GM10266 (cell line): Measurements from ENCODE around the gene SPAG6.

Experiments used
- DNase-seq: peaks from one replicate; pipeline ENCODE4 v3.0.0; 2012; ENCODE audit errors: extremely low spot score
- CTCF ChIP-seq: IDR thresholded peaks from 2 replicates; pipeline ENCODE4 v1.5.1; 2012; ENCODE audit warnings: mild to moderate bottlenecking, low read depth; ENCODE audit not compliant: control insufficient read depth, insufficient read depth; ENCODE audit errors: missing control alignments

Gene SPAG6

GRCh38 chr10:22454634-22455033, 109.3 kb downstream of the SPAG6 start:
- no peak for DNase-seq
- no peak for TF ChIP-seq CTCF

GRCh38 chr10:22455068-22455857, 110.0 kb downstream of the SPAG6 start:
- TF ChIP-seq CTCF: no peak
- no peak for DNase-seq

- no peak for TF ChIP-seq CTCF
- no peak for DNase-seq
These were observed 111.2 kb downstream of the SPAG6 start for GRCh38 chr10:22456486-22456885.

- no peak for DNase-seq
- TF ChIP-seq CTCF: no peak
These were observed 113.2 kb downstream of the SPAG6 start for GRCh38 chr10:22458272-22459038.

- no peak for TF ChIP-seq CTCF
- DNase-seq: no peak
These were observed 114.2 kb downstream of the SPAG6 start for GRCh38 chr10:22459496-22459895.

GRCh38 chr10:22460101-22460500, 114.8 kb downstream of the SPAG6 start:
- no peak for DNase-seq
- no peak for TF ChIP-seq CTCF
